SIG-M5 treated with dmso at 0.1 percent for 504 hours (cell line): ENCODE results near the gene SLC25A11.

Experiments used
- DNase-seq: peaks from one replicate; lab custom pipeline; 2025; ENCODE audit not compliant: unreplicated experiment; lab: John Stamatoyannopoulos, UW

The SLC25A11 gene

DNA sequence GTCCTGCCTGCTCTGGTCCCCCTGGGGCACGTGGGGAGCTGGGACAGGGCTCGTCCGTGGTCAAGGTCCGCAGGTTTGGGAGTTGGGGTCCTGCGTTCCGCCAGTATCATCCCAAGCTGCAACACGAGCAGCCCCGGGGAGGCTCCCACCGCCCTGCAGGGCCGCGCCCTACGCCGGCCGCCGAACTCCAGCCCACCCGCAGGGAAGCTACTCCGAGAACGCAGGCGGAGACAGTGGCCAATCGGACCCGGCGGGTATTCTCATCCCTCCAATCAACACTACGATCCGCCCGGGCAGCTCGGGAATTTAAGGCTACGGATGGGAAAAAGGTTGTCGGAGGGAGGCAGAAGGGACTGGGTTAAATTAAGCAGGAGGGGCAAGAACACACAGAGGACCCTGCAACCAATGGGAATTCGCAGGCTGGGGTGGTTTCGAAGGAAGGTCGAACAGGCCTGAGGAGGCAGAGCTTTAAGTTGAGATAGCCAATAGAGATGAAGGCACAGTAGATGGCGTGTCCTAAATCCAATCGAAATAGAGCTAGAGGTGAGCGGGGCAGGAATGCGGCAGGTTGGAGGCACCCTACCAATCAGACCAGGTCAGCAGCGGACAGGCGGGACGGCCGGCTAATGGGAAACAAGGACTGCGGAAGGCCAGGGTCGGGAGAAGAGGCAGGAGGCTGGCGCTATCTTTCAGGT lies 27.1 kb upstream of the SLC25A11 start:
- DNase-seq, result peak; percentile 100

DNA sequence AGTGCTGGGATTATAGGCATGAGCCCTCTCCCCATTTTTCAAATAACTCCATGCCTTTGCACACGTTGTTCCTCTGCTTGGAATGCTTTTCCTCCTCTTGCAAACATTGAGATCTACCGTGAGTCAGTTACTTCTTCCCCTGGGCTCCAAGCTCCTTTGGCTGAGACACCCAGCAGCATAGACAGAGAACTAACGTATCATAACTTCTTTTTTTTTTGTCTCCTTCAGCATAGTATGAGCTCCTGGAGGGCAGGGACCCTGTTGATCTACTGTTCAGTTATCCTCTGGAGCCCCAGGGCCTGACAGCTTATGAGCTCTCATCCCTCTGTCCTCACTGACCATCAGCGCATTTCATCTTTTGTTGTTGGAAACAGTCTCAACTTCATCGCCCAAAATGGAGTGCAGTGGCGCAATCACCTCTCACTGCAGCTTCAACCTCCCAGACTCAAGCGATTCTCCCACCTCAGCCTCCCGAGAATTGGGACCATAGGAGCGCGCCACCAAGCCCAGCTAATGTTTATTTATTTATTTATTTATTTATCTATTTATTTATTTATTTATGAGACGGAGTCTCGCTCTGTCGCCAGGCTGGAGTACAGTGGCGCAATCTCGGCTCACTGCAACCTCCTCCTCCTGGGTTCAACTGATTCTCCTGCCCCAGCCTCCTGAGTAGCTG lies 25.6 kb upstream of the SLC25A11 start:
- no peak for DNase-seq

GRCh38 chr17:4960279-4960922 lies 20.6 kb upstream of the SLC25A11 start:
- DNase-seq, result no peak

DNA sequence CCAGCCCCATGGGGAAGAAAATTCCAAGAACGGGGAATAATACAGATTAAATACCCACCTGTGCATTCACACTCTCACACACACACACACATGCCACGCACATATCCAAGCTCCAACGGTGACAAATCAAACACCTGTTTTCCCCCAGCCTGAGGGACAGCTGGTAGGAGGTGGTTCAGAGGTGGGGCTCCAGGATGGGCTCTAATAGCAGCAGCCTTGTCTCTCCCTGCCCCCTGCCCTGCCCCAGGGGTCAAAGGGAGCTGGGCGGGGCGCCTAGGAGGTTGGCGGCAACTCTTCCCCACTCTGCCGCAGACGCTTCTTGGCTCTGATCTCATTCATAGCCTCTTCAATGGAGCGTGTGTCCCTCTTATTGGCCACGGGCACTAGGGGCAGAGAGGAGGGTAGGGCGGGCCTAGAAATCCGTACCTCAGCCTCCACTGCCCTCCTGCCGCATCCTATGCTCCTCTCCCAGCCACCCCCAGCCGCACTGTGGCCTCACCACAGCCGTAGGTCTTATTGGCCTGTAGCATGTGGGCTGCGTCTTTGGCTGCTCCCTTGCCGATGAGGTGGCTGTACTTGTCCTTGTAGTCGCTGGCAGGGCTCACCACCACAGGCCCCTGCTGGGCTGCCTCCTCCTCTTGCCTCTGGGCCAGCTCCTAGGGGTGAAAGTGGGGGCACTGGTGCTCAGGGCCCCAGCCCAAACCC lies 19.6 kb upstream of the SLC25A11 start:
- DNase-seq, result no peak

GRCh38 chr17:4958102-4958501 lies 18.3 kb upstream of the SLC25A11 start:
- DNase-seq, result no peak

DNA sequence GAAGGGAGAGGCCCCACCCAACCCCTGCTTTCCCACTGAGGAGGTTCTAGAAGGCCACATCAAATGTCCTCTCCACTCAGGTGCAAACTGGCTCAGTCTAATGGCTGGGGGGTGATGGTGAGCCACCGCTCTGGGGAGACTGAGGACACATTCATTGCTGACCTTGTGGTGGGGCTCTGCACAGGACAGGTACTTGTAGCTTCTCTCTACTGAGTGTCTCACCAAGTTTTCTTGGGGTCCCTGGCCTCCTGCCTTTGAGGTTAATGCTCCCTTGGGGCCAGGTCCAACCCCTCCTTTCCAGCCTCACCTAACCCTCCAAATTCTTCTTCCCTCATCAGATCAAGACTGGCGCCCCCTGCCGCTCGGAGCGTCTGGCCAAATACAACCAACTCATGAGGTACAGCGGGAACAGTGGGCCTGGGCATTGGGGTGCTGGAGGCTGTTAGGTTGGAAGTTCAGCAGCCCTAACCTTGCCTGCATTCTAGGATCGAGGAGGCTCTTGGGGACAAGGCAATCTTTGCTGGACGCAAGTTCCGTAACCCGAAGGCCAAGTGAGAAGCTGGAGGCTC lies 16.7 kb upstream of the SLC25A11 start:
- no peak for DNase-seq

DNA sequence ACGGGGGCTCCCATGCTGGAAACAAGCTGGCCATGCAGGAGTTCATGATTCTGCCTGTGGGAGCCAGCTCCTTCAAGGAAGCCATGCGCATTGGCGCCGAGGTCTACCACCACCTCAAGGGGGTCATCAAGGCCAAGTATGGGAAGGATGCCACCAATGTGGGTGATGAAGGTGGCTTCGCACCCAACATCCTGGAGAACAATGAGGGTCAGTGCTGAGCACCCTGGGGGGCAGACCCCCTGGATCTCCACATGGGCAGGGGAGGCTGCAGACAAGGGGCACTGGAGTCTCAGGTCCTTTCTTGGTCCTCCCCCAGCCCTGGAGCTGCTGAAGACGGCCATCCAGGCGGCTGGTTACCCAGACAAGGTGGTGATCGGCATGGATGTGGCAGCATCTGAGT lies 15.2 kb upstream of the SLC25A11 start:
- no peak for DNase-seq

GRCh38 chr17:4953451-4953961 lies 13.7 kb upstream of the SLC25A11 start:
- no peak for DNase-seq

GRCh38 chr17:4951486-4951885 lies 11.6 kb upstream of the SLC25A11 start:
- no peak for DNase-seq

GRCh38 chr17:4950746-4951204 lies 10.9 kb upstream of the SLC25A11 start, which contains the start of gene ENO3:
TSS of gene ENO3 (plus strand) at chr17:4951119. CDS start at chr17:4951830, 711 bp downstream.
- no peak for DNase-seq

- peak; percentile 34 for DNase-seq
These were observed 10.4 kb upstream of the SLC25A11 start for GRCh38 chr17:4950075-4950745.

DNA sequence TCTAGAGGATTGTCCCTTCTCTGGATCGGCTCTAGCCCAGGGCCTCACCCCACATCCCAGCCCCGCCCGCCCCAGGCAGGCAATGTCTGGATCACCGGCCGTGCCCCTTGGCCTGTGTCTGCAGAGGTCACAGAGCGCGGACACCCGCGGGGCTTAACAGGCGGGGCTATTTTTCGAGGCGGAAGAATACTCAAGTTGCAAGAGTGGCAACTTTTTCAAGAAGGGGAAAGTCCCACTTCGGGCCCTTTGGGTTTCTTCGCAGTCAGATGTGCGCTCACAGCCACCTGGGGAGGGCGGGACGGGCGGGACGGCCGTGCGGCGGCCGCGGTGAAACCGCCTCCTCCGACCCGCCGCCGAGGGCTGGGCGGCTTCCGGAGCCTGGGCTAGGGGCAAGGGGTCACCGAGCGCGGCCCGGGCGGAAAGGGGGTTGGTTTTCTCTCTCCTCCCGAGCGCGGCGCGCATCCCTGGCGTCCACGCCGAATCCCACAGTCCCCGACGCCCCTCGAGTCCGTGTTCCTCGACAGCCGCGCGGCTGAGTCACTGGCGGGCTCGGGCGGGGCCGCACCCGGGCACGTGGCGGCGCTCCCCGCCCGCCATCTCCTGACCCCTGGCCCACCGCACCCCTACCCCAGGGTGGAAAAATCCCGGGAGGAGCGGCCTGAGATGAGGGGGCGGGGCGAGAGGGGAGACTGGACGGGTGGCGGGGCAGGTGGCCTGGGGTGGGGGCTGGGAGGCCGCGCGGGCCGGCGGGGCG lies 9.7 kb upstream of the SLC25A11 start:
- DNase-seq, result peak; percentile 70

GRCh38 chr17:4948931-4949320 lies 9.1 kb upstream of the SLC25A11 start:
- peak; percentile 84 for DNase-seq

DNA sequence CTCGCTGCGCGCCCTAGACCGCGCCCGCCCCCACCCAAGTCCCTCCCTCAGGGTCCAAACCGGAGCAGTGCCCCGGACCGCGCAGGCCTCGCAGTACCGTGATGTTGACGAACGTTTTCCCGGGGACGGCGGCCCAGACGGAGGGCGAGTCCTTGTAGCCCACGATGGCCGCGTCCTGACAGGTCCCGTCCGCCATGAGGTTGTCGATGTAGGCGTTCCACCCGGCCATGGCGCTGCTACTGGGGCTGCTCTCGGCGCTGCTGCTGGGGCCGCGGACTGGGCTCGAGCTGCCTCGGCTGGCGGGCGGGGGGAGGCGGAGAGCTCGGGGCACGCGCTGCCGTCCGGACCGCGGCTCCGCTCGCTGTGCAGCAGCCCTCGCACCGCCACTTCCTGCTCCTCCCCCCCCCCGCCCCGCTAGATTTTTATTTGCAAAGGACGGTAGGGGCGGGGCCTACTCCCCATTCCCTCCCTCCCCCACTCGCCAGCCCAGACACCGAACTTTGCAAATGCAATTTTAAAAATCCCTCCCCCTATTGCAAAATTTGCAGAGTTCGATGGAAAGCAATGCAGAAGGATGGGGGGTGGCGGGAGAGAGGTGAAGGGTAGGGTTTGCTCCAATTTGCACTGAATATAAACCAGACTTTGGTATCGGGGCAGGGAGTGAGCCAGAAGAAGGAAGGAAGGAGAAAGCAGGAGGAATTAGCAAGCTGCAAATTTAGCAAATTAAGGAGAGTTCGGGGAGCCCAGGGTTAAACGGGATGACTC lies 8.5 kb upstream of the SLC25A11 start, which contains the start of gene PFN1:
Gene PFN1 (minus strand): TSS at position 365 of the 765 bp plus-strand sequence. CDS start 136 bp downstream, at position 229.
- peak; percentile 93 for DNase-seq

GRCh38 chr17:4947411-4948165 lies 7.7 kb upstream of the SLC25A11 start:
- peak; percentile 57 for DNase-seq

DNA sequence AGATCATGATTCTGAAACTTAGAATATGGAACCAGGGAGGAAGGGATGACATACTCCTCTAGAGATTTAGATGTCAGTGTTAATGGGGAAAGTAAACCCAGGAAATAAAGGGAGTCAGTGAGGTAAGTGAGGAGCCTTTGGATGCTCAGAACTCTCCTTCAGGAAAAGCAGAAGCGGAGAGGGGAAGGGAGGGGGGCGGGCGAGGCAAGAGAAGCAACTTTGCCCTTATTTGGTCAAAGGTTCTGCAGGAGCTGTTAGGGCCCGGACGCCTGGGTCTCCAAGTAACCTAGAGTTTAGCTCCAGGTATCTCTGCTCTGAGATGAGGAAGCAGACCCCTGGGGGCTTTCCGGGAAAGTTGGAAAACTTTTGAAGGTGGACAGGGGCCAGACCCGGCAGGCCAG lies 7.2 kb upstream of the SLC25A11 start:
- DNase-seq, result peak; percentile 59

DNA sequence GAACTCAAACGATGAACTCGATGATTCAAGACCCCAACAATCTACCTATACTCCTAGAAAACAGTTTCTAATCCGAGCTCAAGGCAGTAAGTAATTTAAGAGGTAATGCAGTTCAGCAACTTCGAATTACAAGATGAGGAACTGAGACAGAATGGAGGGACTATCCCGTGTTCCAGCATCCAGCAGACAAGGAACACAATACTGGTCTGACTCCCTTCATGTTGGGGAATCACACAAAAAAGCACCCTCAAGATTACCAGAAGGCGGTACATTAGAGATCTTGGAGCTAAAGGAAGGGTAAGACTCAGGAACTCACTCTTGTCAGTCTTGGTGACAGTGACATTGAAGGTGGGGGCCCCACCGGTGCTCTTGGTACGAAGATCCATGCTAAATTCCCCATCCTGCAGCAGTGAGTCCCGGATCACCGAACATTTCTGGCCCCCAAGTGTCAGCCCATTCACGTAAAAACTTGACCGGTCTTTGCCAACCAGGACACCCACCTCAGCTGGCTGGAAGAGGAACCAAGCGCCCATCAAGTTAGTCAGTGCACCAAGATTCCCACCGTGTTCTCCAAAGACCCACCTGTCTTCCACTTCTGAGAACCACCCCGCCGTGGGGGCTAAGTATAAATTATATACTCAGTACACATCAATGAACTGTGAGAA lies 6.6 kb upstream of the SLC25A11 start:
- no peak for DNase-seq

DNA sequence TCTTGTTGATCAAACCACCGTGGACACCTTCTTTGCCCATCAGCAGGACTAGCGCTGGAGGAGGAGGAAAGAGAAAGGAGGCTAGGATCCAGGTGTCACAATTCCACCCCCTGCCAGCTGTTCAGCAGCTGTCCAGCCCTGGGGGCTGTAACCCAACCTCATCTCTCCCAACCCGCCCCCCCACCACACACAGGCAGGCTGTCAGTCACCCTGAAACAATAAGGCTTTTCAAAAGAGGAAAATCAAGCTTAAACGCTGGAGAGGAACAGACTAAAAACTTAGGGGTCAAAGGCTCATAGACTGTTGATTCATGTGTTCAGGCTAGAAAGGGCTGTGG lies 6.1 kb upstream of the SLC25A11 start:
- no peak for DNase-seq
